ENCODE measurements around the gene METTL26.

Gene METTL26

DNA sequence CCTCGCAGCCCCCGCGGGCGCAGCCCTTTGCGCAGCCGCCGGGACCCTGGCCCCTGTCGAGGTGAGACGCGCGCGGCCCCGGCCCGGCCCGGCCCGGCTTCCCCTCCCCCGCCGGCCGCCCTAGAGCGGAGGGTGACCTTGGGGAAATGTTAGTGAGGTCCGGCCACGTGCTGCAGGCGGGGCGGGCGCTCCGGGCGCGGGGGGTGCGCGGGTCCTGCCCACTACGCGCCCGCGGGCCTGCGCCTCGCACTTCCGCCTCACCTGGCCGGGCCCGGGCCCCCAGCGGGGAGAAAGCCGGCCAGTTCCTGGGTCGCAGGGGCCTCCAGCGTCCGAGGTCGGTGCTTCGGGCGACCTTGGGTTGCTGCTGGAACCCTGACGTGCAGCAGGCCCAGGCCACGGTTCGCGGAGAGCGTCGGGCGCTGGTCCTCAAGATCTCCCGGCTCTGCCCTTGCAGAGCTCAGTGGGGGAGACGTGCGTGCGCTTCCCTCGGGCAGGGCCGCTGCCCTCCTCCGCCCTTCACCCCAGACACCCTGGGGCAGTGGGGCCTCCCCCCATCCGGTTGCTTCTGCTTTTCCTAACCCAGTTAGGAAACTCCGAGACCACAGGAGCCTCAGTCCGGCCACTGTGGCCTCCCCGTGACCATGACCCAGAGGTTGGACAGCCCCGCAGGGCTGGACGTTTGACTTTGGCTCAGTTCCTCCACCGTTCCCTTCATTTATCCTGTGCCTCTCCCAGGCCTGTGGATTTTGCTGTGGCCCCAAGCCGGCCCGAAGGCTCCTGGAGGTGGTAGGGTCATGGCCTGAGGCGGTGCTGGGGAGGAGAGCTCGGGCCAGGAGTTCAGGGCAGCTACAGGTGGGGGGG, 6.3 kb upstream of the METTL26 start:
- CTCF ChIA-PET = interaction anchor here (0.8 kb wide), 1 partner anchor 14 kb away, joined by 3 read pairs; no protein-coding TSS in a partner anchor
- TF ChIP-seq, protein P1, sequence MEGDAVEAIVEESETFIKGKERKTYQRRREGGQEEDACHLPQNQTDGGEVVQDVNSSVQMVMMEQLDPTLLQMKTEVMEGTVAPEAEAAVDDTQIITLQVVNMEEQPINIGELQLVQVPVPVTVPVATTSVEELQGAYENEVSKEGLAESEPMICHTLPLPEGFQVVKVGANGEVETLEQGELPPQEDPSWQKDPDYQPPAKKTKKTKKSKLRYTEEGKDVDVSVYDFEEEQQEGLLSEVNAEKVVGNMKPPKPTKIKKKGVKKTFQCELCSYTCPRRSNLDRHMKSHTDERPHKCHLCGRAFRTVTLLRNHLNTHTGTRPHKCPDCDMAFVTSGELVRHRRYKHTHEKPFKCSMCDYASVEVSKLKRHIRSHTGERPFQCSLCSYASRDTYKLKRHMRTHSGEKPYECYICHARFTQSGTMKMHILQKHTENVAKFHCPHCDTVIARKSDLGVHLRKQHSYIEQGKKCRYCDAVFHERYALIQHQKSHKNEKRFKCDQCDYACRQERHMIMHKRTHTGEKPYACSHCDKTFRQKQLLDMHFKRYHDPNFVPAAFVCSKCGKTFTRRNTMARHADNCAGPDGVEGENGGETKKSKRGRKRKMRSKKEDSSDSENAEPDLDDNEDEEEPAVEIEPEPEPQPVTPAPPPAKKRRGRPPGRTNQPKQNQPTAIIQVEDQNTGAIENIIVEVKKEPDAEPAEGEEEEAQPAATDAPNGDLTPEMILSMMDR (IDR thresholded peaks at IDR 0.05; ENCODE audit: insufficient read depth, low read length, missing control alignments) = no peak
- DNase-seq (ENCODE audit: low read depth, low spot score) = no peak
- POLR2A ChIA-PET = no interaction called here
- H3K4me3 ChIP-seq (ENCODE audit: low read depth, low read length) = peak overlapping the region; percentile 84

DNA sequence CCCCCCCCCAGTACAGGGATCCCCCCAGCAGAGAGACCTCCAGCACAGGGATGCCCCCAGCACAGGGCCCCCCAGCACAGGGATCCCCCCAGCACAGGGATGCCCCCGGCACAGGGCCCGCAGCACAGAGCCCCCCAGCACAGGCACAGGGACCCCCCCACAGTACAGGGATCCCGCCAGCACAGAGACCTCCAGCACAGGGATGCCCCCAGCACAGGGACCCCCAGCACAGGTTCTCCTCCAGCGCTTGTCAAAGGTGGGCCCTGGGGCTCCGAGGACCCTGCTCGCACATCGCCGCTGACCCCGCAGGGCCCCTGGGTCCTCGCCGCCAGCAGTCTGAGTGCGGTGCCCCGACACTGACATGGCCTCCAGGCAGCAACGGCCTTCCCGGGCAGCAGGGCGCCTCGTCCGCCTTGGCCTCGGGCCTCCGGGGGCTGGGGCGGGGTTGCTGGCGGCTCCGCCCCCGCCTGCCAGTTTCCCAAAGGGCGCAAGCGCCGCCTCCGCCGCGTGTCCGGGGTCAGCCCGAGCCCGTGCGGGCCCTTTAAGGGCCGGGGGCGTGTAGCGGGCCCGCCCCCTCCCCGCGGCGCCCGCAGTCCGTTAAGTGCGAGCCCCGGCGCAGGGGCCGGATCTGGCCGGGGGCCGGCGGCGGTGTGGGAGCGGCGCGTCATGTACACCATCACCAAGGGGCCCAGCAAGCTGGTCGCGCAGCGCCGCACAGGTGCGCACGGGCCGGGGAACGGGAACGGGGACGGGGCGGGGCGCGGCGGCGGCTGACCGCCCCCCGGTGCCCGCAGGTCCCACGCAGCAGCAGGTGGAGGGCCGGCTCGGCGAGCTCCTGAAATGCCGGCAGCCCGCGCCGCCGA, 5.5 kb upstream of the METTL26 start, which contains the start of gene MCRIP2:
MCRIP2 (plus strand) TSS at position 503 of the 863 bp plus-strand sequence; CDS start at position 667, 164 bp downstream.
- DNase-seq (ENCODE audit: low read depth, low spot score) = no peak
- peak within 1 kb of the TSS; percentile 84 for H3K4me3 ChIP-seq (ENCODE audit: low read depth, low read length)
- ChIA-PET POLR2A (no interaction called here), CTCF (no interaction called here)
- TF ChIP-seq, protein P1 (IDR thresholded peaks at IDR 0.05; ENCODE audit: insufficient read depth, low read length, missing control alignments) = no peak

DNA sequence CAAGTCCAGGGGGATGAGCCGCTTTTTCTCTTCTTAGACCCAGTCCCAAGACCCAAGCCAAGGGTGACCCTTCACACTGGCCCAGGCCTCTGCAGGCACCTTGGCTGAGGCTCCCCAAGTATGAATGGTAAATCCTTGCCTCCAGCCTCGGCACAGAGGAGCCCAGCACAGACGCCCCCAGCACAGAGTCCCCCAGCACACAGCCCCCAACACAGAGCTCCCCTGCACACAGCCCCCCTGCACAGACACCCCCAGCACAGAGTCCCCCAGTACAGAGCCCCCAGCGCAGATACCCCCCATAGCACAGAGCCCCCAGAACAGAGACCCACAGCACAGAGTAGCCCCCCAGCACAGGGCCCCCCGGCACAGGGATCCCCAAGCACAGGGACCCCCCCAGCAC, 4.5 kb upstream of the METTL26 start:
- no peak for DNase-seq (ENCODE audit: low read depth, low spot score)
- CTCF ChIA-PET = no interaction called here
- POLR2A ChIA-PET = no interaction called here
- TF ChIP-seq, protein P1 (IDR thresholded peaks at IDR 0.05; ENCODE audit: insufficient read depth, low read length, missing control alignments) = no peak
- peak overlapping the region; percentile 84 for H3K4me3 ChIP-seq (ENCODE audit: low read depth, low read length)

DNA sequence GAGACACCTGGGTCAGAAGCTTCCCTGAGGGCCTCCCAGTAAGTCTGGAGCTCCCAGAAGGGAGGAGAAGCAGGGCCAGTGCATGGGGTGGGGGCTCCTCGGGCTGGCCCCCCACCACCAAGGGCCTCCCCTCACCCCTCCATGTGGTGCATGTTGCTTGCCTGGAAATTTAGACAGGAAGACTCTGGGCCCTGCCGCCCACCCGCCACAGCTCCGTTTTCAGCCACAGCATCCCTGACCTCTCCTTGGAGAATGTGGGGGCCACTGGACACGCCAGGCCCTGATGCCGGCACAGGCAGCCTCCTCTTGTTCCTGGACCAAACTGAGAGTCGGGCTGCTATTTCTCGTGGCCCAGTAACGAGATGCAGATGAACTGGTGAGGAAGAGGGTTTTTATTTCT, 2.7 kb upstream of the METTL26 start:
- ChIA-PET CTCF (interaction anchor here (0.8 to 1.5 kb wide), 3 partner anchors 9 to 29 kb away, joined by 3 to 8 read pairs (median 4); partner anchors contain the start of gene RHOT2), POLR2A (no interaction called here)
- no peak for DNase-seq (ENCODE audit: low read depth, low spot score)
- TF ChIP-seq, protein P1 (IDR thresholded peaks at IDR 0.05; ENCODE audit: insufficient read depth, low read length, missing control alignments) = no peak
- no peak overlapping the region for H3K4me3 ChIP-seq (ENCODE audit: low read depth, low read length)

DNA sequence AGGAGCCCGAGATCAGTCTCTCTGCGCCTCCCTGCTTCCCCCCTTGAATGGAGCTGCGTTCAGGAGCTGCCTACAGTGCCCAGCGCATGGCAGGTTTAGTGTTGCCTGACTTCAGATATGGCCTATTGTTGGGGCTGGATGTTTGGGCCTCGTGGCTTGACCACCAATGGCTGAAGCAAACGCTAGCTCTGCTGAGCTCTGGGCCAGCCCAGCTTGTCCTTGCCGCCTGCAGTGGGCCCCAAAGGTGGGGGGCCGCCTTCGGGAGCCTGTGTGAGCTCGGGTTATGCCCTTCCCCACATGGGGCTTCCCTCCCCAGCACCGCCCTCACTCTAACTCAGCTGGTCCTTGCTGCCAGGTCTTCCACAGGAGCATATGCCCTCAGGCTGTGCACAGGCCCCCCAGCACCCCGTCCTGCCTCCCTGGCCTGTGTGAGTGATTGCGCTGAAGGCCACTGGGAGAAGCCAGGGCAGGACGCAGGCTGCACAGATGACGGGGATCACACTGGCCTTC, 2.0 kb upstream of the METTL26 start:
- POLR2A ChIA-PET = no interaction called here
- no peak overlapping the region for H3K4me3 ChIP-seq (ENCODE audit: low read depth, low read length)

More for the DNA sequence above, 2.0 kb upstream of the METTL26 start:
- no peak for DNase-seq (ENCODE audit: low read depth, low spot score)
- CTCF ChIA-PET = interaction anchor here (1.2 to 1.5 kb wide), 2 partner anchors 10 to 30 kb away, joined by 4 to 8 read pairs; partner anchors contain the start of gene RHOT2
- TF ChIP-seq, protein P1 (IDR thresholded peaks at IDR 0.05; ENCODE audit: insufficient read depth, low read length, missing control alignments) = no peak
